Endodermal cell (in vitro differentiated cells): ENCODE measurements around the gene AHNAK. TPM values are rescaled to one million over a fixed set of nuclear protein-coding genes. Genes with fewer than 3 reads are reported as not detected.

Experiments used
- DNase-seq: peaks from one replicate; pipeline ENCODE4 v3.0.0-alpha.2; 2017
- H3K27ac ChIP-seq: 2 replicates; pipeline ENCODE4 v1.5.1; 2013; ENCODE audit warnings: mild to moderate bottlenecking, low read depth, low read length, moderate library complexity
- H3K27me3 ChIP-seq: 2 replicates; pipeline ENCODE4 v1.6.1; 2013; ENCODE audit warnings: mild to moderate bottlenecking, low read length, moderate library complexity; ENCODE audit not compliant: insufficient read depth, control insufficient read depth, poor library complexity, severe bottlenecking
- H3K36me3 ChIP-seq: 2 replicates; pipeline ENCODE4 v1.7.0; 2013; ENCODE audit warnings: mild to moderate bottlenecking, low read length, moderate library complexity; ENCODE audit not compliant: control insufficient read depth, insufficient read depth
- H3K4me1 ChIP-seq: one replicate; pipeline ENCODE4 v1.7.0; 2013; ENCODE audit warnings: low read length; ENCODE audit not compliant: control insufficient read depth, insufficient read depth
- H3K4me3 ChIP-seq: 2 replicates; pipeline ENCODE4 v1.5.1; 2013; ENCODE audit warnings: mild to moderate bottlenecking, low read length, moderate library complexity
- H3K9ac ChIP-seq: 2 replicates; pipeline ENCODE4 v1.6.1; 2013; ENCODE audit warnings: mild to moderate bottlenecking, low read length, moderate library complexity; ENCODE audit not compliant: poor library complexity, severe bottlenecking; ENCODE audit errors: extremely low read depth
- H3K9me3 ChIP-seq: 2 replicates; pipeline ENCODE4 v1.6.1; 2013; ENCODE audit warnings: mild to moderate bottlenecking, low read length, moderate library complexity; ENCODE audit not compliant: control insufficient read depth
- H3K27ac Mint-ChIP-seq: 2 replicates; pipeline ENCODE4 v1.8.0; 2020; ENCODE audit warnings: mixed read lengths
- H3K27me3 Mint-ChIP-seq: 2 replicates; pipeline ENCODE4 v1.8.0; 2021; ENCODE audit warnings: mild to moderate bottlenecking, mixed read lengths; ENCODE audit not compliant: insufficient read depth
- H3K36me3 Mint-ChIP-seq: 2 replicates; pipeline ENCODE4 v1.8.0; 2020; ENCODE audit warnings: low read depth, mixed read lengths
- H3K4me1 Mint-ChIP-seq: 2 replicates; pipeline ENCODE4 v1.8.0; 2020; ENCODE audit warnings: mixed read lengths
- H3K4me3 Mint-ChIP-seq: 2 replicates; pipeline ENCODE4 v1.8.0; 2020; ENCODE audit warnings: mild to moderate bottlenecking, moderate library complexity, mixed read lengths
- H3K9me3 Mint-ChIP-seq: 2 replicates; pipeline ENCODE4 v1.8.0; 2020; ENCODE audit warnings: mild to moderate bottlenecking, mixed read lengths
- WGBS, 2 experiments: methylation state at CpG; one replicate each; pipeline versions ENCODE4 v1.1.5 to v1.1.7; 2013; ENCODE audit warnings: missing lambda C conversion rate in 2 of 2, mixed read lengths in 1 of 2; ENCODE audit not compliant: insufficient coverage in 1 of 2, insufficient read length in 1 of 2; 5-methylcytosine and 5-hydroxymethylcytosine counted together
- total RNA-seq, 2 donors: library from RNA; stranded (reverse); fragmentation: NEBNext Ultra II Directional in 1 of 2; extraction: Animal tissue kit (Norgen Biotek cat#: 25700) in 1 of 2; gene quantifications; 2 replicates in 1 of 2; 3 replicates in 1 of 2; pipeline ENCODE4 v1.2.1, GENCODE V29; 2021
- TF ChIP-seq, protein P1 (sequence below): fragments of 200-600 bp; sonication (generic); conservative IDR thresholded peaks from 2 replicates; pipeline ENCODE4 v1.5.0; 2021; ENCODE audit warnings: antibody characterized with exemption, mild to moderate bottlenecking

Gene AHNAK
- total RNA-seq, 2 donors from 2014 or later = 109 to 165 TPM

GRCh38 chr11:62404435-62404834 lies 142.2 kb downstream of the AHNAK start:
- TF ChIP-seq, protein P1, sequence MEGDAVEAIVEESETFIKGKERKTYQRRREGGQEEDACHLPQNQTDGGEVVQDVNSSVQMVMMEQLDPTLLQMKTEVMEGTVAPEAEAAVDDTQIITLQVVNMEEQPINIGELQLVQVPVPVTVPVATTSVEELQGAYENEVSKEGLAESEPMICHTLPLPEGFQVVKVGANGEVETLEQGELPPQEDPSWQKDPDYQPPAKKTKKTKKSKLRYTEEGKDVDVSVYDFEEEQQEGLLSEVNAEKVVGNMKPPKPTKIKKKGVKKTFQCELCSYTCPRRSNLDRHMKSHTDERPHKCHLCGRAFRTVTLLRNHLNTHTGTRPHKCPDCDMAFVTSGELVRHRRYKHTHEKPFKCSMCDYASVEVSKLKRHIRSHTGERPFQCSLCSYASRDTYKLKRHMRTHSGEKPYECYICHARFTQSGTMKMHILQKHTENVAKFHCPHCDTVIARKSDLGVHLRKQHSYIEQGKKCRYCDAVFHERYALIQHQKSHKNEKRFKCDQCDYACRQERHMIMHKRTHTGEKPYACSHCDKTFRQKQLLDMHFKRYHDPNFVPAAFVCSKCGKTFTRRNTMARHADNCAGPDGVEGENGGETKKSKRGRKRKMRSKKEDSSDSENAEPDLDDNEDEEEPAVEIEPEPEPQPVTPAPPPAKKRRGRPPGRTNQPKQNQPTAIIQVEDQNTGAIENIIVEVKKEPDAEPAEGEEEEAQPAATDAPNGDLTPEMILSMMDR = no peak
- H3K9me3 ChIP-seq = no peaks in the 10 kb centered on the region
- no peak for DNase-seq
- no peak overlapping the region for H3K27ac ChIP-seq
- peaks cover 11% of the 10 kb centered on the region for H3K4me1 Mint-ChIP-seq
- no peak overlapping the region for H3K27ac Mint-ChIP-seq
- H3K27me3 ChIP-seq = no peaks in the 10 kb centered on the region
- peaks cover 4% of the 10 kb centered on the region for H3K4me1 ChIP-seq
- no peaks in the 10 kb centered on the region for H3K36me3 Mint-ChIP-seq
- 89 to 92% methylated on average over 4 to 6 of the region's 6 CpGs for WGBS, 2 experiments
- no peaks in the 10 kb centered on the region for H3K9me3 Mint-ChIP-seq
- H3K4me3 ChIP-seq = no peak overlapping the region
- H3K9ac ChIP-seq = no peak overlapping the region
- H3K27me3 Mint-ChIP-seq = no peaks in the 10 kb centered on the region
- H3K36me3 ChIP-seq = no peaks in the 10 kb centered on the region
- H3K4me3 Mint-ChIP-seq = no peak overlapping the region

- DNase-seq = no peak
- no peaks in the 10 kb centered on the region for H3K27me3 ChIP-seq
- Mint-ChIP-seq H3K27me3 (no peaks in the 10 kb centered on the region), H3K4me1 (peaks cover 24% of the 10 kb centered on the region), H3K36me3 (no peaks in the 10 kb centered on the region), H3K27ac (no peak overlapping the region), H3K9me3 (no peaks in the 10 kb centered on the region), H3K4me3 (no peak overlapping the region)
- H3K9ac ChIP-seq = no peak overlapping the region
- H3K4me1 ChIP-seq = peaks cover 4% of the 10 kb centered on the region
- no peaks in the 10 kb centered on the region for H3K9me3 ChIP-seq
- H3K4me3 ChIP-seq = no peak overlapping the region
- TF ChIP-seq, protein P1 = no peak
- H3K27ac ChIP-seq = no peak overlapping the region
- WGBS, 2 experiments = 92 to 93% methylated on average over 6 to 12 of the region's 12 CpGs
- H3K36me3 ChIP-seq = no peaks in the 10 kb centered on the region
These were observed 143.5 kb downstream of the AHNAK start for GRCh38 chr11:62402960-62403730.

- Histone ChIP-seq H3K27me3 (no peaks in the 10 kb centered on the region), H3K27ac (no peak overlapping the region), H3K9ac (no peak overlapping the region), H3K9me3 (no peaks in the 10 kb centered on the region), H3K36me3 (no peaks in the 10 kb centered on the region), H3K4me1 (peaks cover 6% of the 10 kb centered on the region), H3K4me3 (no peak overlapping the region)
- H3K9me3 Mint-ChIP-seq = no peaks in the 10 kb centered on the region
- TF ChIP-seq, protein P1 = no peak
- DNase-seq = no peak
- no peak overlapping the region for H3K4me3 Mint-ChIP-seq
- no peaks in the 10 kb centered on the region for H3K27me3 Mint-ChIP-seq
- H3K4me1 Mint-ChIP-seq = peaks cover 26% of the 10 kb centered on the region
- H3K27ac Mint-ChIP-seq = no peak overlapping the region
- WGBS, 2 experiments = 91% methylated on average over 5 to 15 of the region's 15 CpGs
- H3K36me3 Mint-ChIP-seq = no peaks in the 10 kb centered on the region
These were observed 144.2 kb downstream of the AHNAK start for GRCh38 chr11:62402226-62402959.
